HT1080 (cell line): ENCODE measurements around the gene ANKRD23. TPM values are rescaled to one million over a fixed set of nuclear protein-coding genes. Genes with fewer than 3 reads are reported as not detected.
"Not testable (repeated sequence)": the region's sequence is repeated elsewhere in the genome, so short reads cannot be mapped to it uniquely, and the experiment has no call there.

Experiments used
- DNase-seq: peaks from one replicate; pipeline ENCODE4 v3.0.0-alpha.2; 2015; ENCODE audit warnings: low read depth
- small RNA-seq: library from RNA; depleted of rRNA; stranded (forward); fragments of <200 nt; gene quantifications from one replicate; pipeline ENCODE3, GENCODE V24; 2014
- total RNA-seq: library from RNA; depleted of rRNA; stranded (reverse); fragments of >200 nt; shearing (Covaris generic); gene quantifications from 2 replicates; pipeline ENCODE4 v1.2.3, GENCODE V29; 2014; rRNA removed

Gene ANKRD23
- total RNA-seq, 1 experiment from 2014 or later, result 0.26 TPM

- DNase-seq, result peak; percentile 24
Observed at GRCh38 chr2:96801005-96801785, 42.6 kb downstream of the ANKRD23 start.

- DNase-seq, result no peak
Observed at GRCh38 chr2:96800061-96801004, 43.5 kb downstream of the ANKRD23 start.

GRCh38 chr2:96799623-96799935 is 44.2 kb downstream of the ANKRD23 start:
- DNase-seq, result no peak

GRCh38 chr2:96798733-96799622 is 44.8 kb downstream of the ANKRD23 start:
- DNase-seq, result no peak

- no peak for DNase-seq
Observed at GRCh38 chr2:96797066-96797625, 46.7 kb downstream of the ANKRD23 start.

- not testable (repeated sequence) for DNase-seq
Observed at GRCh38 chr2:96796497-96796896, 47.3 kb downstream of the ANKRD23 start.

- no peak for DNase-seq
Observed at GRCh38 chr2:96795076-96795475, 48.7 kb downstream of the ANKRD23 start.

GRCh38 chr2:96792772-96793749 is 50.8 kb downstream of the ANKRD23 start:
- no peak for DNase-seq

GRCh38 chr2:96789245-96789617 is 54.6 kb downstream of the ANKRD23 start:
- no peak for DNase-seq

GRCh38 chr2:96788442-96789244 is 55.2 kb downstream of the ANKRD23 start:
- no peak for DNase-seq

Small RNAs within 50 kb of the gene (small RNA-seq; reads per million reads assigned to genes)
- gene MIR3127, result not detected

Other genes starting within 250 kb of the ANKRD23 start
- 13.1 and 13.2 TPM in 2 replicates for gene KANSL3, start 205.7 kb downstream of the ANKRD23 start, total RNA-seq
- gene FER1L5, start 201.3 kb downstream of the ANKRD23 start, total RNA-seq, result 0.20 TPM in 1 of 2 replicates, not detected in the other
- 7.5 and 7.7 TPM in 2 replicates for gene LMAN2L, start 104.0 kb downstream of the ANKRD23 start, total RNA-seq
- 2.1 and 2.2 TPM in 2 replicates for gene CNNM4, start 83.1 kb downstream of the ANKRD23 start, total RNA-seq
- 3.5 and 10.4 TPM in 2 replicates for gene CNNM3, start 27.8 kb downstream of the ANKRD23 start, total RNA-seq
- 9.3 and 9.5 TPM in 2 replicates for gene ANKRD39, start 14.0 kb upstream of the ANKRD23 start, total RNA-seq
- 11.2 and 15.4 TPM in 2 replicates for gene SEMA4C, start 26.1 kb upstream of the ANKRD23 start, total RNA-seq
- not detected in 2 replicates for gene FAM178B, start 142.6 kb upstream of the ANKRD23 start, total RNA-seq